ENCODE measurements around the gene FBLN2.

FBLN2 gene

DNA sequence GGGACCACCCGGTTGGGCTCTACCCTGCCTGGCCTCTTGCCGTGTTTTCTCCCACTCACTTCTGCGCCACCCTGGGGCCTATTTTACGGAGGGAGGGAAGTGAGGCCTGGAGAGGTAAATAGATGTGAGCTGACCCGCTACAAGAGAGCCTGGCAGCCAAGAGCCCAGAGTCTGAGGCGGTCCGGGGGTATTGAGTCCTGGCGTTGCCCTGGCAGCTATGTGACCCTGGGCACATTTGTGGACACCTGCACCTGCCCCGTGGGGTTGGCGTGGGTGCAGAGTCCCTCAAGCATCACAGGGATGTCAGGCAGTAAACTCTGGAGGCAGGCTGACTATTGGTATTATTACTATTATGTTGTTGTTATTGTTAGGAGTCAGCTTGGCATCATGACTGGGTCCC is 85.7 kb downstream of the FBLN2 start:
- no peak for DNase-seq (ENCODE audit: extremely low read depth, low read depth)
- TF ChIP-seq, protein P1, sequence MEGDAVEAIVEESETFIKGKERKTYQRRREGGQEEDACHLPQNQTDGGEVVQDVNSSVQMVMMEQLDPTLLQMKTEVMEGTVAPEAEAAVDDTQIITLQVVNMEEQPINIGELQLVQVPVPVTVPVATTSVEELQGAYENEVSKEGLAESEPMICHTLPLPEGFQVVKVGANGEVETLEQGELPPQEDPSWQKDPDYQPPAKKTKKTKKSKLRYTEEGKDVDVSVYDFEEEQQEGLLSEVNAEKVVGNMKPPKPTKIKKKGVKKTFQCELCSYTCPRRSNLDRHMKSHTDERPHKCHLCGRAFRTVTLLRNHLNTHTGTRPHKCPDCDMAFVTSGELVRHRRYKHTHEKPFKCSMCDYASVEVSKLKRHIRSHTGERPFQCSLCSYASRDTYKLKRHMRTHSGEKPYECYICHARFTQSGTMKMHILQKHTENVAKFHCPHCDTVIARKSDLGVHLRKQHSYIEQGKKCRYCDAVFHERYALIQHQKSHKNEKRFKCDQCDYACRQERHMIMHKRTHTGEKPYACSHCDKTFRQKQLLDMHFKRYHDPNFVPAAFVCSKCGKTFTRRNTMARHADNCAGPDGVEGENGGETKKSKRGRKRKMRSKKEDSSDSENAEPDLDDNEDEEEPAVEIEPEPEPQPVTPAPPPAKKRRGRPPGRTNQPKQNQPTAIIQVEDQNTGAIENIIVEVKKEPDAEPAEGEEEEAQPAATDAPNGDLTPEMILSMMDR (IDR thresholded peaks at IDR 0.05; ENCODE audit: low read depth, low read length) = no peak

DNA sequence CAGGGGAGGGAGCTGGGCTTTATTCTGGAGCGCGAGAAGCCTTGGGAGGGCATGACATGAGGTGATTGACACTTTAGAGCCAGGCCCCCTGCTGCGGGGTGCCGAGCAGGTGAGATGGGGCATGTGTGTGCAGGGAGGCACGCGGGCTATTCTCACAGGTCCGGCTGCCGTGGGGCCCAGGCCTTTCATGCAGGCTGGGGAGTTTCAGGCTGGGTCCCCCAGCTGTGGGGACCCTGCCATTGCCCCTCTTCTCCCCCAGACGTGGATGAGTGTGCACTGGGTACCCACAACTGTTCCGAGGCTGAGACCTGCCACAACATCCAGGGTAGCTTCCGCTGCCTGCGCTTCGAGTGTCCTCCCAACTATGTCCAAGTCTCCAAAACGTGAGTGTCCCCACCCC is 87.3 kb downstream of the FBLN2 start:
- DNase-seq (ENCODE audit: extremely low read depth, low read depth) = no peak
- TF ChIP-seq, protein P1 (IDR thresholded peaks at IDR 0.05; ENCODE audit: low read depth, low read length) = no peak

DNA sequence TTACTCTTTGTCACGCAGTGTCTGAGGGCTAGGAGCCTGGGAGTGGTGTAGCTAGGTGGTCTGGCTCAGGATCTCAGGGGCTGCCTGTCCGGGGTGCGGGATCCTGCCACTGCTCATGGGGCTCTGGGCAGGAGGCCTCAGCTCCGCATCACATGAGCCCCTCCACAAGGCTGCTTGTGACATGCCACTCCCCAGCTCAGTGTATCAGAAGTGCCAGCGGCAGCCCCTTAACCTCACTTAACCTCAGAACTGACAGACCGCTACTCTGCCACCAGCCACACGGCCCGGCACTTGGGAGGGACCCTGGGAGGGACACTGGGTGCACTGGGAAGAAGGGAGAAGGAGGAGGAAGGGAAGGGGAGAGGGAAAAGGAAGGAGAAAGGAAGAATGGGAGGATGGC is 87.9 kb downstream of the FBLN2 start:
- TF ChIP-seq, protein P1 (IDR thresholded peaks at IDR 0.05; ENCODE audit: low read depth, low read length) = no peak
- no peak for DNase-seq (ENCODE audit: extremely low read depth, low read depth)

- TF ChIP-seq, protein P1 (IDR thresholded peaks at IDR 0.05; ENCODE audit: low read depth, low read length) = no peak
- no peak for DNase-seq (ENCODE audit: extremely low read depth, low read depth)
Measured at GRCh38 chr3:13637311-13637891, 88.5 kb downstream of the FBLN2 start.

DNA sequence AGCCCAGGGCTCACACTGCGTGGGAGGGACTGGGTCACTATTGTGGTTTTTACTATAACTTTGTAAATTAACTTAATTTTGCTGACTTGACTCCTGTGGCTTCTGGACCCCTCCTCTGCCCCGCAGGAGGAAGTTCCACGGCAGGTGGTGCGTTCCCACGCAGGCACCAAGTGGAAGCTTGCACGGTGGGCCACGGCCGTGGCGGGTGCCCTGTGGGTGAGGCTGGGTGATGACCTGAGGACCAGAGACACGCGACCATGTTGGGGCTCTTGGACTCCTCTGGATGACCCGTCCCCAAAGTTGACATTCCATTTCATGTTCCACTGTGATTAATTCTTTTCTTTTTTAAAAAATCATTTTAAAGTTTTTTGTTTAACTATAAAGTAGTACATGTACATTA is 89.0 kb downstream of the FBLN2 start:
- DNase-seq (ENCODE audit: extremely low read depth, low read depth) = no peak
- TF ChIP-seq, protein P1 (IDR thresholded peaks at IDR 0.05; ENCODE audit: low read depth, low read length) = no peak

DNA sequence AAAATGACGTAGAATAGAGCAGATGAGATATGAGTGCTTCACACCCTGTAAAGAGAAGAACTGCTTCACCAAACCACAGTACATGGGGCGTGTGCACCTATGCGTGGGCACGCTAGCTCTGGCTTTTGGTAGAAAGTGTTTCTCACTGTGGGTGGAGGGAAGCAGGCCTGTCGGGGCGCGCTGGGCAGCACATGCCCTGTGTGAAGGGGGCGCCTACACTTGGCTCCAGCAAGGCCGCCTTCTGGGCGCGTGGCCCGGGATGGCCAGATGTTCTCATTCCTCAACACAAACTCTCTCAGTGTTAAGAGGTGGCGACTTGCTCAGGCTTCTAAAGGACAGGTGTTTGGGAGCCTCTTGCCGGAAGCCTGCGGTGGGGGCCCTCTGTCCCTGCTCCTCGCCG is 90.0 kb downstream of the FBLN2 start:
- DNase-seq (ENCODE audit: extremely low read depth, low read depth) = no peak
- TF ChIP-seq, protein P1 (IDR thresholded peaks at IDR 0.05; ENCODE audit: low read depth, low read length) = no peak

GRCh38 chr3:13642597-13642996 is 93.7 kb downstream of the FBLN2 start:
- TF ChIP-seq, protein P1 (IDR thresholded peaks at IDR 0.05; ENCODE audit: low read depth, low read length) = no peak
- no peak for DNase-seq (ENCODE audit: extremely low read depth, low read depth)
